HG03378 (cell line): ENCODE results near the gene SEPHS1.
"Not testable (repeated sequence)": the region's sequence is repeated elsewhere in the genome, so short reads cannot be mapped to it uniquely, and the experiment has no call there.

Source experiments
- ATAC-seq: cut with Tn5 transposase; IDR thresholded peaks from one replicate; pipeline ENCODE4 v1.9.1; 2021; ENCODE audit warnings: mild to moderate bottlenecking, moderate library complexity; ENCODE audit not compliant: unreplicated experiment

Gene SEPHS1

GRCh38 chr10:13365243-13365642 is 17.1 kb upstream of the SEPHS1 start:
- ATAC-seq, result no peak

GRCh38 chr10:13360587-13360986 is 12.5 kb upstream of the SEPHS1 start:
- ATAC-seq, result no peak

- no peak for ATAC-seq
These were observed 8.3 kb upstream of the SEPHS1 start for GRCh38 chr10:13356392-13356791.

- ATAC-seq, result no peak
These were observed 6.7 kb upstream of the SEPHS1 start for GRCh38 chr10:13354783-13355182.

- no peak for ATAC-seq
These were observed 4.4 kb upstream of the SEPHS1 start for GRCh38 chr10:13352519-13352918.

- no peak for ATAC-seq
These were observed 3.3 kb upstream of the SEPHS1 start for GRCh38 chr10:13351340-13351915.

- no peak for ATAC-seq
These were observed 1.6 kb upstream of the SEPHS1 start for GRCh38 chr10:13349463-13350274.

- no peak for ATAC-seq
These were observed 465 bp downstream of the SEPHS1 start for GRCh38 chr10:13347500-13348156.

- ATAC-seq, result no peak
These were observed 1.0 kb downstream of the SEPHS1 start for GRCh38 chr10:13347043-13347499.

GRCh38 chr10:13346283-13347042 is 1.6 kb downstream of the SEPHS1 start:
- ATAC-seq, result no peak

GRCh38 chr10:13340626-13341376 is 7.3 kb downstream of the SEPHS1 start:
- peak; percentile 69 for ATAC-seq

- ATAC-seq, result peak; percentile 6
These were observed 8.0 kb downstream of the SEPHS1 start for GRCh38 chr10:13340068-13340467.

GRCh38 chr10:13338390-13339110 is 9.5 kb downstream of the SEPHS1 start:
- ATAC-seq, result no peak

- ATAC-seq, result no peak
These were observed 10.3 kb downstream of the SEPHS1 start for GRCh38 chr10:13337827-13338196.

- no peak for ATAC-seq
These were observed 10.8 kb downstream of the SEPHS1 start for GRCh38 chr10:13337128-13337826.

- ATAC-seq, result no peak
These were observed 12.2 kb downstream of the SEPHS1 start for GRCh38 chr10:13335881-13336280.

GRCh38 chr10:13334556-13334955 is 13.5 kb downstream of the SEPHS1 start:
- ATAC-seq, result no peak

- ATAC-seq, result no peak
These were observed 16.4 kb downstream of the SEPHS1 start for GRCh38 chr10:13331646-13332045.

- not testable (repeated sequence) for ATAC-seq
These were observed 17.1 kb downstream of the SEPHS1 start for GRCh38 chr10:13330980-13331379.
